Tibial artery (tissue), 4 donors: ENCODE data around the gene PIAS1.

Experiments
- DNase-seq, 2 donors: peaks; one replicate each; pipeline ENCODE4 v3.0.0-alpha.2; 2019
- H3K27ac ChIP-seq, 2 donors: fragments of 200-600 bp; sonication (generic) in 1 of 2; 1 replicate in 1 of 2; 2 replicates in 1 of 2; pipeline ENCODE4 v1.5.1; 2018 to 2019; ENCODE audit warnings: mild to moderate bottlenecking in 1 of 2
- H3K27me3 ChIP-seq, 2 donors: fragments of 200-600 bp; sonication (generic) in 1 of 2; one replicate each; pipeline versions ENCODE4 v1.5.1 to v1.6.0; 2016 to 2019
- H3K36me3 ChIP-seq, 3 donors: fragments of 200-600 bp; sonication (generic) in 2 of 3; one replicate each; pipeline ENCODE4 v1.5.1; 2016 to 2019; ENCODE audit warnings: mild to moderate bottlenecking in 2 of 3
- H3K4me1 ChIP-seq, 4 donors: fragments of 200-600 bp; sonication (generic) in 2 of 4; 1 replicate in 3 of 4; 2 replicates in 1 of 4; pipeline ENCODE4 v1.5.1; 2016 to 2019
- H3K4me3 ChIP-seq, 2 donors: fragments of 200-600 bp; sonication (generic) in 1 of 2; 1 replicate in 1 of 2; 2 replicates in 1 of 2; pipeline ENCODE4 v1.5.1; 2018 to 2019; ENCODE audit warnings: mild to moderate bottlenecking in 2 of 2
- H3K9me3 ChIP-seq, 3 donors: fragments of 200-600 bp; sonication (generic) in 1 of 3; one replicate each; pipeline ENCODE4 v1.5.1; 2016 to 2019
- CTCF ChIP-seq, 2 experiments: fragments of 200-600 bp in 1 of 2; fragments of 450-650 bp in 1 of 2; IDR thresholded peaks; one replicate each; pipeline ENCODE4 v1.5.1; 2017 to 2019; ENCODE audit warnings: antibody characterized with exemption in 2 of 2, mild to moderate bottlenecking in 1 of 2, moderate library complexity in 1 of 2
- intact Hi-C: fragments of 100-400 bp; cut with DNase I; formaldehyde crosslinking; loops from one replicate; pipeline ENCODE4 v1.15.0; 2023; ENCODE audit warnings: low total_unique reads

PIAS1 gene

GRCh38 chr15:68023307-68024101, 30.6 kb upstream of the PIAS1 start:
- DNase-seq: no peak
- no peak overlapping the region for H3K27ac ChIP-seq
- intact Hi-C loops: no loop called here
- no peaks in the 10 kb centered on the region for H3K27me3 ChIP-seq
- no peaks in the 10 kb centered on the region for H3K36me3 ChIP-seq
- H3K4me1 ChIP-seq: no peaks in the 10 kb centered on the region
- no peak for TF ChIP-seq CTCF (IDR thresholded peaks at IDR 0.05)
- no peak overlapping the region for H3K4me3 ChIP-seq
- no peaks in the 10 kb centered on the region for H3K9me3 ChIP-seq

- H3K4me1 ChIP-seq: no peaks in the 10 kb centered on the region
- no peak overlapping the region for H3K4me3 ChIP-seq
- intact Hi-C loops: no loop called here
- H3K27ac ChIP-seq: no peak overlapping the region
- H3K36me3 ChIP-seq: no peaks in the 10 kb centered on the region
- no peak for TF ChIP-seq CTCF (IDR thresholded peaks at IDR 0.05)
- no peaks in the 10 kb centered on the region for H3K9me3 ChIP-seq
- no peaks in the 10 kb centered on the region for H3K27me3 ChIP-seq
- DNase-seq: no peak
Observed at GRCh38 chr15:68025835-68026424, 28.2 kb upstream of the PIAS1 start.

- intact Hi-C loops: no loop called here
- DNase-seq: no peak
- H3K9me3 ChIP-seq: no peaks in the 10 kb centered on the region
- H3K27me3 ChIP-seq: no peaks in the 10 kb centered on the region
- no peaks in the 10 kb centered on the region for H3K36me3 ChIP-seq
- no peaks in the 10 kb centered on the region for H3K4me1 ChIP-seq
- H3K27ac ChIP-seq: no peak overlapping the region
- TF ChIP-seq CTCF (IDR thresholded peaks at IDR 0.05): no peak
- no peak overlapping the region for H3K4me3 ChIP-seq
Observed at GRCh38 chr15:68027388-68027787, 26.7 kb upstream of the PIAS1 start.

GRCh38 chr15:68028137-68028887, 25.8 kb upstream of the PIAS1 start:
- Histone ChIP-seq H3K27ac (no peak overlapping the region), H3K4me1 (no peaks in the 10 kb centered on the region), H3K27me3 (no peaks in the 10 kb centered on the region), H3K36me3 (no peaks in the 10 kb centered on the region), H3K9me3 (no peaks in the 10 kb centered on the region), H3K4me3 (no peak overlapping the region)
- intact Hi-C loops: no loop called here
- DNase-seq: no peak
- no peak for TF ChIP-seq CTCF (IDR thresholded peaks at IDR 0.05)

GRCh38 chr15:68028888-68029207, 25.3 kb upstream of the PIAS1 start:
- no peaks in the 10 kb centered on the region for H3K36me3 ChIP-seq
- intact Hi-C loops: no loop called here
- no peaks in the 10 kb centered on the region for H3K27me3 ChIP-seq
- DNase-seq: no peak
- no peak overlapping the region for H3K27ac ChIP-seq
- no peak for TF ChIP-seq CTCF (IDR thresholded peaks at IDR 0.05)
- H3K9me3 ChIP-seq: no peaks in the 10 kb centered on the region
- no peak overlapping the region for H3K4me3 ChIP-seq
- H3K4me1 ChIP-seq: no peaks in the 10 kb centered on the region
